CD14-positive monocyte (primary cell): ENCODE measurements around the gene PAM. TPM values are rescaled to one million over a fixed set of nuclear protein-coding genes. Genes with fewer than 3 reads are reported as not detected.

Experiments
- DNase-seq, 3 donors: peaks; one replicate each; pipeline ENCODE4 v3.0.0-alpha.2; 2011 to 2022
- H2AFZ ChIP-seq: 2 replicates; pipeline ENCODE4 v1.6.0; 2012; ENCODE audit warnings: mild to moderate bottlenecking, low read depth, low read length, inconsistent platforms; ENCODE audit not compliant: insufficient read depth, poor library complexity, severe bottlenecking
- H3K27ac ChIP-seq, 2 donors: 1 replicate in 1 of 2; 2 replicates in 1 of 2; pipeline ENCODE4 v1.5.1; 2012 to 2013; ENCODE audit warnings: low read length in 2 of 2, control low read depth in 1 of 2, inconsistent platforms in 1 of 2, low read depth in 1 of 2, mild to moderate bottlenecking in 1 of 2
- H3K27me3 ChIP-seq, 2 donors: one replicate each; pipeline versions ENCODE4 v1.6.0 to v1.6.1; 2011 to 2013; ENCODE audit warnings: low read length in 2 of 2; ENCODE audit not compliant: control insufficient read depth in 2 of 2, insufficient read depth in 2 of 2
- H3K36me3 ChIP-seq, 2 donors: replicated peaks in 1 of 2; 1 replicate in 1 of 2; 2 replicates in 1 of 2; pipeline versions ENCODE4 v1.5.1 to v1.6.1; 2012 to 2013; ENCODE audit warnings: low read length in 2 of 2, control low read depth in 1 of 2, inconsistent platforms in 1 of 2, mild to moderate bottlenecking in 1 of 2; ENCODE audit not compliant: insufficient read depth in 2 of 2, control insufficient read depth in 1 of 2
- H3K4me1 ChIP-seq, 2 donors: 1 replicate in 1 of 2; 2 replicates in 1 of 2; pipeline versions ENCODE4 v1.5.1 to v1.6.1; 2012 to 2013; ENCODE audit warnings: low read length in 2 of 2, control low read depth in 1 of 2, inconsistent platforms in 1 of 2, mild to moderate bottlenecking in 1 of 2, moderate library complexity in 1 of 2; ENCODE audit not compliant: insufficient read depth in 2 of 2, control insufficient read depth in 1 of 2
- H3K4me2 ChIP-seq: replicated peaks from 2 replicates; pipeline ENCODE3; 2012; ENCODE audit warnings: low read length, moderate library complexity, mild to moderate bottlenecking; ENCODE audit not compliant: poor library complexity, severe bottlenecking; ENCODE audit errors: extremely low read depth
- H3K4me3 ChIP-seq, 3 experiments: fragments of 200-600 bp in 1 of 3; sonication (generic) in 1 of 3; replicated peaks in 1 of 3; 1 replicate in 2 of 3; 2 replicates in 1 of 3; pipeline ENCODE4 v1.5.1; 2011 to 2013; ENCODE audit warnings: low read length in 3 of 3, mild to moderate bottlenecking in 3 of 3, control low read depth in 2 of 3, low read depth in 2 of 3, inconsistent platforms in 1 of 3, moderate library complexity in 1 of 3
- H3K79me2 ChIP-seq: 2 replicates; pipeline ENCODE4 v1.6.0; 2012; ENCODE audit warnings: mild to moderate bottlenecking, control low read depth, inconsistent platforms, low read length, moderate library complexity; ENCODE audit not compliant: insufficient read depth
- H3K9ac ChIP-seq: 2 replicates; pipeline ENCODE4 v1.6.0; 2017; ENCODE audit warnings: low read length, mild to moderate bottlenecking; ENCODE audit not compliant: insufficient read depth, poor library complexity, severe bottlenecking
- H3K9me3 ChIP-seq, 2 donors: replicated peaks in 1 of 2; 1 replicate in 1 of 2; 2 replicates in 1 of 2; pipeline versions ENCODE4 v1.5.1 to v1.6.1; 2012 to 2013; ENCODE audit warnings: low read length in 2 of 2, control low read depth in 1 of 2; ENCODE audit not compliant: control insufficient read depth in 1 of 2, insufficient read depth in 1 of 2
- H4K20me1 ChIP-seq: 2 replicates; pipeline ENCODE4 v1.6.0; 2012; ENCODE audit warnings: mild to moderate bottlenecking, low read length, control low read depth, moderate library complexity; ENCODE audit not compliant: insufficient read depth
- H3K27ac Mint-ChIP-seq, 7 donors: one replicate each; pipeline ENCODE4 v1.8.0; 2020; ENCODE audit warnings: mild to moderate bottlenecking in 7 of 7, mixed read lengths in 7 of 7, moderate library complexity in 6 of 7, inconsistent platforms in 2 of 7
- H3K27me3 Mint-ChIP-seq, 3 donors: one replicate each; pipeline ENCODE4 v1.8.0; 2021 to 2022; ENCODE audit warnings: low read depth in 3 of 3, mild to moderate bottlenecking in 3 of 3, mixed read lengths in 3 of 3, moderate library complexity in 3 of 3, inconsistent platforms in 1 of 3
- H3K36me3 Mint-ChIP-seq, 2 donors: one replicate each; pipeline ENCODE4 v1.8.0; 2020; ENCODE audit warnings: mixed read lengths in 2 of 2, inconsistent platforms in 1 of 2, mild to moderate bottlenecking in 1 of 2
- H3K4me1 Mint-ChIP-seq: one replicate; pipeline ENCODE4 v1.8.0; 2020; ENCODE audit warnings: mild to moderate bottlenecking, mixed read lengths
- H3K4me3 Mint-ChIP-seq, 2 donors: one replicate each; pipeline ENCODE4 v1.8.0; 2020; ENCODE audit warnings: mild to moderate bottlenecking in 2 of 2, mixed read lengths in 2 of 2, moderate library complexity in 1 of 2
- H3K9me3 Mint-ChIP-seq, 7 donors: one replicate each; pipeline ENCODE4 v1.8.0; 2020 to 2022; ENCODE audit warnings: mixed read lengths in 7 of 7, mild to moderate bottlenecking in 6 of 7, moderate library complexity in 6 of 7, inconsistent platforms in 2 of 7
- CTCF ChIP-seq: fragments of 200-600 bp; IDR thresholded peaks from one replicate; pipeline ENCODE4 v1.8.0; 2022; ENCODE audit warnings: antibody characterized with exemption, mild to moderate bottlenecking
- WGBS: methylation state at CpG from one replicate; pipeline ENCODE4 v1.1.5; 2013; ENCODE audit warnings: missing lambda C conversion rate; ENCODE audit not compliant: insufficient coverage; 5-methylcytosine and 5-hydroxymethylcytosine counted together
- intact Hi-C, 2 donors: fragments of 100-400 bp; cut with micrococcal nuclease; formaldehyde crosslinking; loops; one replicate each; pipeline versions ENCODE4 v1.15.0 to v1.15.1; 2023
- polyA plus RNA-seq, 3 donors: library from polyadenylated mRNA; depleted of rRNA in 1 of 3; unstranded in 2 of 3; stranded (reverse) in 1 of 3; fragments of 300-500 nt in 2 of 3; fragments of >200 nt in 1 of 3; fragmentation: Illumina TruSeq in 2 of 3; gene quantifications; 1 replicate in 2 of 3; 2 replicates in 1 of 3; pipeline ENCODE4 v1.2.3, GENCODE V29; 2012 to 2021

Gene PAM
- polyA plus RNA-seq, 3 donors, result 11.8 to 27.4 (median 12.8) TPM

- Histone ChIP-seq H4K20me1 (no peaks in the 10 kb centered on the region), H3K27me3 (no peaks in the 10 kb centered on the region), H3K4me1 (peaks cover 9 to 19% of the 10 kb centered on the region in 2 donors), H3K79me2 (no peaks in the 10 kb centered on the region), H3K27ac (no peak overlapping the region), H2AFZ (no peak overlapping the region), H3K4me2 (no peak overlapping the region), H3K4me3 (no peak overlapping the region), H3K9ac (no peak overlapping the region), H3K36me3 (no peaks in the 10 kb centered on the region), H3K9me3 (no peaks in the 10 kb centered on the region)
- Mint-ChIP-seq H3K4me1 (peaks cover 21% of the 10 kb centered on the region), H3K4me3 (no peak overlapping the region), H3K27me3 (no peaks in the 10 kb centered on the region), H3K36me3 (peaks cover 5 to 8% of the 10 kb centered on the region in 2 donors), H3K27ac (no peak overlapping the region), H3K9me3 (peaks cover 0 to 9% (median 0%) of the 10 kb centered on the region in 7 donors)
- 94% methylated on average over 4 of the region's 4 CpGs for WGBS
- intact Hi-C loops, result no loop called here
- no peak for DNase-seq
- TF ChIP-seq CTCF, result no peak
Measured at GRCh38 chr5:102876610-102877009, 121.5 kb downstream of the PAM start.

- no peak overlapping the region for H3K9ac ChIP-seq
- H3K27me3 ChIP-seq, result no peaks in the 10 kb centered on the region
- Mint-ChIP-seq H3K4me3 (no peak overlapping the region), H3K27ac (no peak overlapping the region), H3K4me1 (no peaks in the 10 kb centered on the region), H3K9me3 (peaks cover 0 to 7% (median 3%) of the 10 kb centered on the region in 7 donors), H3K36me3 (peaks cover 8 to 12% of the 10 kb centered on the region in 2 donors), H3K27me3 (no peaks in the 10 kb centered on the region)
- H3K79me2 ChIP-seq, result no peaks in the 10 kb centered on the region
- H3K9me3 ChIP-seq, result no peaks in the 10 kb centered on the region
- WGBS, result no CpG with 5 or more reads among the region's 6 CpGs
- H3K4me2 ChIP-seq, result no peak overlapping the region
- H3K4me1 ChIP-seq, result no peaks in the 10 kb centered on the region
- DNase-seq, result no peak
- H2AFZ ChIP-seq, result no peak overlapping the region
- H3K4me3 ChIP-seq, result no peak overlapping the region
- no peaks in the 10 kb centered on the region for H4K20me1 ChIP-seq
- intact Hi-C loops, result no loop called here
- TF ChIP-seq CTCF, result no peak
- H3K27ac ChIP-seq, result no peak overlapping the region
- no peaks in the 10 kb centered on the region for H3K36me3 ChIP-seq
Measured at GRCh38 chr5:102879741-102880140, 124.6 kb downstream of the PAM start.
